ENCODE measurements around the gene TAF13. TPM values are rescaled to one million over a fixed set of nuclear protein-coding genes. Genes with fewer than 3 reads are reported as not detected.

The TAF13 gene
- total and polyA plus RNA-seq, 2 of the 4 experiments (the other 2 are of a cell fraction) = 13.1 to 42.5 TPM

DNA sequence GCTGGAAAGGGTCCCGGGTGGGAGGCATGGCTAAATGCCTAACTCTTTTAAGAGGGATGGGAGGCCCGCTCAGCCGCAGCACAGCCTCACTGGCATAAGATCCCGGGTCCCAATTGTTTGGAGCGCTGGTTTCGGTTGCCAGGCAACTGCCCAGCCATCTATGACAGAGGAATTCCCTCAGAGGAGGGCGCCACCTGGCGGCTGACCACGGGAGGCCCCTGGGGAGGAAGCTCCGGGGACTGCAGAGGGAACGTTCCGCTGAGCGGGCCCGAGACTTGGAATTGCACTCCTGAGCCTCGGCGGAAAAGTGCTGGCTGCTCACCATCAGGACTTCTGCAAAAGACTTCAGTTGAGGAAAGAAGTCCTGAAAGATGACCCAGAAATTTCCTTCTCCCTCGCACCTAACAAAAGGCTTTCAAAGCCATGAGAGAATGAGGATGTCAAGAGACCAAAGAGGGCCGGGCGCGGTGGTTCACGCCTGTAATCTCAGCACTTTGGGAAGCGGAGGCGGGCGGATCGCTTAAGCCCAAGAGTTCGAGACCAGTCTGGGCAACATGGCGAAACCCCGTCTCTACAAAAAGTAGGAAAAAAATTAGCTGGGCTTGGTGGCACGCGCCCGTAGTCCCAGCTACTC, 37.0 kb upstream of the TAF13 start:
- Histone ChIP-seq H3K9me3 (ENCODE audit: control insufficient read depth, insufficient read depth, low read length) (no peaks in the 10 kb centered on the region), H2AK5ac (ENCODE audit: low read depth, low read length) (no peak overlapping the region), H3K27ac (ENCODE audit: insufficient read depth, low read length) (no peak overlapping the region), H3K4me3 (ENCODE audit: insufficient read depth, low read depth, low read length) (no peak overlapping the region), H4K20me1 (ENCODE audit: insufficient read depth, low read length) (no peaks in the 10 kb centered on the region), H3K14ac (replicated peaks; ENCODE audit: low read depth, low read length) (no peak overlapping the region), H2BK120ac (ENCODE audit: low read depth, low read length) (no peak overlapping the region), H3K4me1 (ENCODE audit: control insufficient read depth, insufficient read depth, low read length) (peaks cover 2% of the 10 kb centered on the region; the same call in 1 of the 2 replicates), H3K36me3 (ENCODE audit: control insufficient read depth, insufficient read depth, low read length) (no peaks in the 10 kb centered on the region), H4K5ac (ENCODE audit: low read depth, low read length) (no peak overlapping the region), H3K9ac (ENCODE audit: low read depth, low read length) (no peak overlapping the region), H3K27me3 (ENCODE audit: control insufficient read depth, insufficient read depth, low read length) (peaks cover 23% of the 10 kb centered on the region), H3K23ac (ENCODE audit: low read depth, low read length) (no peak overlapping the region), H3K4ac (ENCODE audit: low read depth, low read length) (no peak overlapping the region), H2BK20ac (ENCODE audit: low read depth, low read length) (no peak overlapping the region), H3K56ac (ENCODE audit: extremely low read depth, insufficient read depth, low read length) (no peak overlapping the region), H3K18ac (ENCODE audit: low read depth, low read length) (no peak overlapping the region), H4K8ac (ENCODE audit: low read depth in 2 of 2, low read length in 2 of 2) (no peak overlapping the region; a peak in 1 of 4 replicates), H4K91ac (ENCODE audit: insufficient read depth, low read depth, low read length) (no peak overlapping the region), H2AFZ (replicated peaks; ENCODE audit: low read length, poor library complexity) (peak overlapping the region; percentile 75), H2BK15ac (ENCODE audit: low read depth, low read length) (no peak overlapping the region), H2AK9ac (replicated peaks; ENCODE audit: low read depth, low read length, poor library complexity) (peak overlapping the region; percentile 67), H3K9me1 (ENCODE audit: insufficient read depth, low read length) (no peaks in the 10 kb centered on the region), H3K79me1 (ENCODE audit: low read depth in 1 of 2, low read length in 2 of 2) (no peaks in the 10 kb centered on the region), H2BK5ac (ENCODE audit: low read depth, low read length, poor library complexity, severe bottlenecking) (no peak overlapping the region), H3K4me2 (ENCODE audit: low read depth, low read length) (peak overlapping the region; percentile 75)
- peak; percentile 94 for ATAC-seq (ENCODE audit: low read depth)
- dilution Hi-C loops (cut with HindIII; ENCODE audit: low sequenced_read_pairs, unreplicated experiment) = no loop called here
- in situ Hi-C loops (cut with MboI; ENCODE audit: low sequenced_read_pairs) = no loop called here
- ChIA-PET CTCF (interaction anchor here (0.9 to 2.4 kb wide), 8 partner anchors 10 to 115 kb away, joined by 3 to 13 read pairs (median 4); partner anchors contain the start of genes TAF13 and TMEM167B), POLR2A (ENCODE audit: unreplicated experiment) (interaction anchor here (0.6 kb wide), 1 partner anchor 259 kb away, joined by 3 read pairs; no protein-coding TSS in a partner anchor)
- WGBS, 2 experiments (ENCODE audit: extremely low coverage in 2 of 2, insufficient read length in 1 of 2) = 0% methylated on average over 3 of the region's 31 CpGs; no CpG with 5 or more reads in 1 of the 2 experiments
- DNase-seq = peak; percentile 85
- BruUV-seq (replicated peaks) = no TSS peak
- intact Hi-C loops (cut with micrococcal nuclease) = loop anchor here (1.0 to 5.0 kb wide), 4 partner anchors 102 to 286 kb away; partner anchors contain the start of gene CLCC1
- TF ChIP-seq POLR2A (IDR thresholded peaks at IDR 0.05; ENCODE audit: low read depth, low read length) (no peak), FOS (IDR thresholded peaks at IDR 0.05; ENCODE audit: low read depth, low read length) (no peak), MAFK (IDR thresholded peaks at IDR 0.05; ENCODE audit: low read depth, low read length) (no peak), SMC3 (IDR thresholded peaks at IDR 0.05; ENCODE audit: low read depth, low read length) (peak; percentile 81), MXI1 (IDR thresholded peaks at IDR 0.05; ENCODE audit: borderline replicate concordance, low read depth, low read length) (no peak), RFX5 (IDR thresholded peaks at IDR 0.05; ENCODE audit: low read depth, low read length) (no peak), BHLHE40 (IDR thresholded peaks at IDR 0.05; ENCODE audit: low read depth, low read length) (no peak), RAD21 (IDR thresholded peaks at IDR 0.05; ENCODE audit: low read length) (peak; percentile 68), RCOR1 (IDR thresholded peaks at IDR 0.05; ENCODE audit: insufficient replicate concordance, low read length) (no peak), CEBPB (IDR thresholded peaks at IDR 0.05; ENCODE audit: low read depth, low read length) (no peak), MAZ (IDR thresholded peaks at IDR 0.05; ENCODE audit: borderline replicate concordance, low read depth, low read length) (peak; percentile 83; the same call in 1 of the 2 replicates), NFE2L2 (IDR thresholded peaks at IDR 0.05; ENCODE audit: low read depth, low read length) (no peak)
- TF ChIP-seq, protein P1, sequence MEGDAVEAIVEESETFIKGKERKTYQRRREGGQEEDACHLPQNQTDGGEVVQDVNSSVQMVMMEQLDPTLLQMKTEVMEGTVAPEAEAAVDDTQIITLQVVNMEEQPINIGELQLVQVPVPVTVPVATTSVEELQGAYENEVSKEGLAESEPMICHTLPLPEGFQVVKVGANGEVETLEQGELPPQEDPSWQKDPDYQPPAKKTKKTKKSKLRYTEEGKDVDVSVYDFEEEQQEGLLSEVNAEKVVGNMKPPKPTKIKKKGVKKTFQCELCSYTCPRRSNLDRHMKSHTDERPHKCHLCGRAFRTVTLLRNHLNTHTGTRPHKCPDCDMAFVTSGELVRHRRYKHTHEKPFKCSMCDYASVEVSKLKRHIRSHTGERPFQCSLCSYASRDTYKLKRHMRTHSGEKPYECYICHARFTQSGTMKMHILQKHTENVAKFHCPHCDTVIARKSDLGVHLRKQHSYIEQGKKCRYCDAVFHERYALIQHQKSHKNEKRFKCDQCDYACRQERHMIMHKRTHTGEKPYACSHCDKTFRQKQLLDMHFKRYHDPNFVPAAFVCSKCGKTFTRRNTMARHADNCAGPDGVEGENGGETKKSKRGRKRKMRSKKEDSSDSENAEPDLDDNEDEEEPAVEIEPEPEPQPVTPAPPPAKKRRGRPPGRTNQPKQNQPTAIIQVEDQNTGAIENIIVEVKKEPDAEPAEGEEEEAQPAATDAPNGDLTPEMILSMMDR (conservative IDR thresholded peaks at IDR 0.05; ENCODE audit: low read depth, low read length) = peak; percentile 91
- TF ChIP-seq, protein P2, sequence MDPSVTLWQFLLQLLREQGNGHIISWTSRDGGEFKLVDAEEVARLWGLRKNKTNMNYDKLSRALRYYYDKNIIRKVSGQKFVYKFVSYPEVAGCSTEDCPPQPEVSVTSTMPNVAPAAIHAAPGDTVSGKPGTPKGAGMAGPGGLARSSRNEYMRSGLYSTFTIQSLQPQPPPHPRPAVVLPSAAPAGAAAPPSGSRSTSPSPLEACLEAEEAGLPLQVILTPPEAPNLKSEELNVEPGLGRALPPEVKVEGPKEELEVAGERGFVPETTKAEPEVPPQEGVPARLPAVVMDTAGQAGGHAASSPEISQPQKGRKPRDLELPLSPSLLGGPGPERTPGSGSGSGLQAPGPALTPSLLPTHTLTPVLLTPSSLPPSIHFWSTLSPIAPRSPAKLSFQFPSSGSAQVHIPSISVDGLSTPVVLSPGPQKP (IDR thresholded peaks at IDR 0.05; ENCODE audit: borderline replicate concordance, low read depth, low read length) = no peak
- TF ChIP-seq, protein P3, sequence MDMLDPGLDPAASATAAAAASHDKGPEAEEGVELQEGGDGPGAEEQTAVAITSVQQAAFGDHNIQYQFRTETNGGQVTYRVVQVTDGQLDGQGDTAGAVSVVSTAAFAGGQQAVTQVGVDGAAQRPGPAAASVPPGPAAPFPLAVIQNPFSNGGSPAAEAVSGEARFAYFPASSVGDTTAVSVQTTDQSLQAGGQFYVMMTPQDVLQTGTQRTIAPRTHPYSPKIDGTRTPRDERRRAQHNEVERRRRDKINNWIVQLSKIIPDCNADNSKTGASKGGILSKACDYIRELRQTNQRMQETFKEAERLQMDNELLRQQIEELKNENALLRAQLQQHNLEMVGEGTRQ (IDR thresholded peaks at IDR 0.05; ENCODE audit: low read depth, low read length) = no peak

All from IMR-90 (cell line).